Activated CD4-positive, alpha-beta T cell treated with anti-CD3 and anti-CD28 coated beads, Interleukin-2, amount 50 U/mL, for 1 hour (primary cell): ENCODE data around the gene SUDS3.

Experiments used
- DNase-seq: peaks from one replicate; pipeline ENCODE4 v3.0.0-alpha.2; 2020

The SUDS3 gene

GRCh38 chr12:118456741-118457140, 80.4 kb downstream of the SUDS3 start:
- DNase-seq: no peak

- DNase-seq: no peak
Observed at GRCh38 chr12:118459110-118459509, 82.8 kb downstream of the SUDS3 start.

- no peak for DNase-seq
Observed at GRCh38 chr12:118463677-118464076, 87.3 kb downstream of the SUDS3 start.

- no peak for DNase-seq
Observed at GRCh38 chr12:118465706-118466105, 89.4 kb downstream of the SUDS3 start.
